Natural killer cell (primary cell): ENCODE results near the gene REEP1. TPM values are rescaled to one million over a fixed set of nuclear protein-coding genes. Genes with fewer than 3 reads are reported as not detected.
"Not testable (repeated sequence)": the region's sequence is repeated elsewhere in the genome, so short reads cannot be mapped to it uniquely, and the experiment has no call there.

Experiments used
- ATAC-seq, 3 donors: fragments of 150-1000 bp in 2 of 3; fragments of 200-7000 bp in 1 of 3; cut with Tn5 transposase; 1 replicate in 1 of 3; 2 replicates in 2 of 3; pipeline ENCODE4 v1.10.0; 2021; ENCODE audit warnings: mild to moderate bottlenecking in 2 of 3, moderate library complexity in 2 of 3
- DNase-seq, 2 donors: peaks; one replicate each; pipeline versions ENCODE4 v3.0.0 to v3.0.0-alpha.2; 2013 to 2021; ENCODE audit warnings: mixed read lengths in 1 of 2
- H3K27ac ChIP-seq: one replicate; pipeline ENCODE4 v1.5.1; 2013; ENCODE audit warnings: mild to moderate bottlenecking, low read length
- H3K27me3 ChIP-seq: one replicate; pipeline ENCODE4 v1.6.1; 2013; ENCODE audit warnings: low read length; ENCODE audit not compliant: control insufficient read depth, insufficient read depth
- H3K36me3 ChIP-seq: one replicate; pipeline ENCODE4 v1.6.1; 2013; ENCODE audit warnings: low read length; ENCODE audit not compliant: control insufficient read depth, insufficient read depth
- H3K4me1 ChIP-seq: one replicate; pipeline ENCODE4 v1.6.1; 2013; ENCODE audit warnings: low read length; ENCODE audit not compliant: control insufficient read depth, insufficient read depth
- H3K4me3 ChIP-seq: one replicate; pipeline ENCODE4 v1.5.1; 2013; ENCODE audit warnings: low read length
- H3K9me3 ChIP-seq: one replicate; pipeline ENCODE4 v1.6.1; 2013; ENCODE audit warnings: low read length; ENCODE audit not compliant: control insufficient read depth, insufficient read depth
- H3K27ac Mint-ChIP-seq, 2 donors: one replicate each; pipeline ENCODE4 v1.8.0; 2022; ENCODE audit warnings: mild to moderate bottlenecking in 2 of 2, mixed read lengths in 2 of 2, moderate library complexity in 1 of 2
- H3K27me3 Mint-ChIP-seq, 2 donors: one replicate each; pipeline ENCODE4 v1.8.0; 2022; ENCODE audit warnings: low read depth in 2 of 2, mixed read lengths in 2 of 2
- H3K36me3 Mint-ChIP-seq: one replicate; pipeline ENCODE4 v1.8.0; 2022; ENCODE audit warnings: mixed read lengths
- H3K4me1 Mint-ChIP-seq, 2 donors: one replicate each; pipeline ENCODE4 v1.8.0; 2022; ENCODE audit warnings: mixed read lengths in 2 of 2
- H3K4me3 Mint-ChIP-seq: one replicate; pipeline ENCODE4 v1.8.0; 2022; ENCODE audit warnings: mild to moderate bottlenecking, moderate library complexity, mixed read lengths
- H3K9me3 Mint-ChIP-seq, 2 donors: one replicate each; pipeline ENCODE4 v1.8.0; 2022; ENCODE audit warnings: mixed read lengths in 2 of 2
- CTCF ChIP-seq: fragments of 200-600 bp; IDR thresholded peaks from one replicate; pipeline ENCODE4 v1.8.0; 2022; ENCODE audit warnings: antibody characterized with exemption
- WGBS: methylation state at CpG from one replicate; pipeline ENCODE4 v1.1.7; 2013; ENCODE audit warnings: missing lambda C conversion rate; ENCODE audit not compliant: insufficient coverage; 5-methylcytosine and 5-hydroxymethylcytosine counted together
- intact Hi-C: fragments of 100-400 bp; cut with micrococcal nuclease; formaldehyde crosslinking; loops from one replicate; pipeline ENCODE4 v1.14.2; 2022
- total RNA-seq, 4 donors: library from RNA; stranded (reverse); fragments of 120-200 nt in 1 of 4; gene quantifications; one replicate each; pipeline versions ENCODE4 v1.2.3 to v1.2.4, GENCODE V29; 2013 to 2022

REEP1 gene
- total RNA-seq, 3 donors from 2014 or later (not counting 1 experiment from before 2014, with no cell fraction given) = 0.10 TPM; not detected in 2

GRCh38 chr2:86251840-86252266, 85.6 kb downstream of the REEP1 start:
- Mint-ChIP-seq H3K4me1 (no peaks in the 10 kb centered on the region), H3K36me3 (no peaks in the 10 kb centered on the region), H3K9me3 (no peaks in the 10 kb centered on the region), H3K27ac (no peak overlapping the region), H3K27me3 (peaks cover 0 to 4% of the 10 kb centered on the region in 2 donors), H3K4me3 (no peak overlapping the region)
- Histone ChIP-seq H3K36me3 (no peaks in the 10 kb centered on the region), H3K27ac (no peak overlapping the region), H3K9me3 (no peaks in the 10 kb centered on the region), H3K27me3 (no peaks in the 10 kb centered on the region), H3K4me3 (no peak overlapping the region), H3K4me1 (no peaks in the 10 kb centered on the region)
- 92% methylated on average over 10 of the region's 10 CpGs for WGBS
- intact Hi-C loops = no loop called here
- TF ChIP-seq CTCF = no peak
- no peak for ATAC-seq
- DNase-seq = no peak

- 78% methylated on average over 10 of the region's 10 CpGs for WGBS
- H3K9me3 ChIP-seq = no peaks in the 10 kb centered on the region
- ATAC-seq (no peak), DNase-seq (no peak)
- H3K27ac Mint-ChIP-seq = no peak overlapping the region
- intact Hi-C loops = no loop called here
- no peak overlapping the region for H3K27ac ChIP-seq
- no peak overlapping the region for H3K4me3 Mint-ChIP-seq
- H3K36me3 ChIP-seq = no peaks in the 10 kb centered on the region
- H3K4me1 Mint-ChIP-seq = no peaks in the 10 kb centered on the region
- no peaks in the 10 kb centered on the region for H3K27me3 ChIP-seq
- no peaks in the 10 kb centered on the region for H3K36me3 Mint-ChIP-seq
- no peaks in the 10 kb centered on the region for H3K4me1 ChIP-seq
- peaks cover 0 to 4% of the 10 kb centered on the region in 2 donors for H3K27me3 Mint-ChIP-seq
- H3K9me3 Mint-ChIP-seq = no peaks in the 10 kb centered on the region
- H3K4me3 ChIP-seq = no peak overlapping the region
- no peak for TF ChIP-seq CTCF
These were observed 87.6 kb downstream of the REEP1 start for GRCh38 chr2:86249579-86250391.

GRCh38 chr2:86249176-86249575, 88.2 kb downstream of the REEP1 start:
- H3K9me3 ChIP-seq = no peaks in the 10 kb centered on the region
- no peak overlapping the region for H3K27ac Mint-ChIP-seq
- 89% methylated on average over 6 of the region's 6 CpGs for WGBS
- DNase-seq (no peak), ATAC-seq (no peak)
- H3K27me3 Mint-ChIP-seq = peaks cover 0 to 4% of the 10 kb centered on the region in 2 donors
- H3K36me3 Mint-ChIP-seq = no peaks in the 10 kb centered on the region
- H3K36me3 ChIP-seq = no peaks in the 10 kb centered on the region
- peaks cover 0 to 3% of the 10 kb centered on the region in 2 donors for H3K9me3 Mint-ChIP-seq
- H3K27me3 ChIP-seq = no peaks in the 10 kb centered on the region
- H3K27ac ChIP-seq = no peak overlapping the region
- intact Hi-C loops = no loop called here
- H3K4me1 Mint-ChIP-seq = no peaks in the 10 kb centered on the region
- H3K4me3 ChIP-seq = no peak overlapping the region
- H3K4me1 ChIP-seq = no peaks in the 10 kb centered on the region
- H3K4me3 Mint-ChIP-seq = no peak overlapping the region
- no peak for TF ChIP-seq CTCF

GRCh38 chr2:86245222-86245621, 92.2 kb downstream of the REEP1 start:
- H3K36me3 ChIP-seq, ATAC-seq, DNase-seq, H3K27ac ChIP-seq, H3K4me1 Mint-ChIP-seq, H3K36me3 Mint-ChIP-seq, intact Hi-C loops, H3K9me3 Mint-ChIP-seq, H3K4me3 Mint-ChIP-seq, H3K27me3 ChIP-seq, H3K27me3 Mint-ChIP-seq, H3K4me3 ChIP-seq, H3K27ac Mint-ChIP-seq, H3K4me1 ChIP-seq, H3K9me3 ChIP-seq: not testable (repeated sequence)
- WGBS = 94% methylated on average over 5 of the region's 5 CpGs

GRCh38 chr2:86244781-86245180, 92.6 kb downstream of the REEP1 start:
- H3K36me3 Mint-ChIP-seq, H3K4me1 Mint-ChIP-seq, H3K27ac Mint-ChIP-seq, H3K36me3 ChIP-seq, H3K9me3 Mint-ChIP-seq, H3K4me3 Mint-ChIP-seq, H3K4me1 ChIP-seq, H3K27me3 ChIP-seq, ATAC-seq, intact Hi-C loops, H3K27ac ChIP-seq, H3K4me3 ChIP-seq, H3K9me3 ChIP-seq, H3K27me3 Mint-ChIP-seq, DNase-seq: not testable (repeated sequence)
- WGBS = 95% methylated on average over 5 of the region's 5 CpGs
